Right lobe of liver (tissue), 6 donors: ENCODE results near the gene ZNF782. TPM values are rescaled to one million over a fixed set of nuclear protein-coding genes. Genes with fewer than 3 reads are reported as not detected.
"Not testable (repeated sequence)": the region's sequence is repeated elsewhere in the genome, so short reads cannot be mapped to it uniquely, and the experiment has no call there.

Experiments
- ATAC-seq, 4 donors: fragments of 200-7000 bp; cut with Tn5 transposase; one replicate each; pipeline ENCODE4 v1.9.1; 2020; ENCODE audit warnings: mild to moderate bottlenecking in 4 of 4, moderate library complexity in 4 of 4
- DNase-seq, 3 donors: peaks; one replicate each; pipeline ENCODE4 v3.0.0-alpha.2; 2020
- H3K27ac ChIP-seq, 3 donors: fragments of 200-600 bp; one replicate each; pipeline ENCODE4 v1.8.0; 2022
- H3K27me3 ChIP-seq, 2 donors: fragments of 200-600 bp; one replicate each; pipeline ENCODE4 v1.8.0; 2022
- H3K36me3 ChIP-seq, 4 donors: fragments of 200-600 bp; sonication (generic) in 1 of 4; one replicate each; pipeline versions ENCODE4 v1.5.1 to v1.8.0; 2017 to 2022; ENCODE audit warnings: control low read depth in 1 of 4
- H3K4me1 ChIP-seq, 4 donors: fragments of 200-600 bp; sonication (generic) in 1 of 4; one replicate each; pipeline versions ENCODE4 v1.5.1 to v1.8.0; 2017 to 2022; ENCODE audit warnings: control low read depth in 1 of 4
- H3K4me3 ChIP-seq, 3 donors: fragments of 200-600 bp; one replicate each; pipeline ENCODE4 v1.8.0; 2022
- H3K9me3 ChIP-seq, 4 donors: fragments of 200-600 bp; sonication (generic) in 1 of 4; one replicate each; pipeline versions ENCODE4 v1.5.1 to v1.8.0; 2017 to 2022; ENCODE audit warnings: control low read depth in 1 of 4
- CTCF ChIP-seq, 4 donors: fragments of 200-600 bp in 3 of 4; fragments of 450-650 bp in 1 of 4; IDR thresholded peaks; one replicate each; pipeline versions ENCODE4 v1.5.1 to v1.8.0; 2016 to 2022; ENCODE audit warnings: antibody characterized with exemption in 4 of 4, mild to moderate bottlenecking in 2 of 4
- POLR2A ChIP-seq: fragments of 450-650 bp; IDR thresholded peaks from one replicate; pipeline ENCODE4 v1.6.1; 2017; ENCODE audit warnings: antibody characterized with exemption, mild to moderate bottlenecking
- WGBS: methylation state at CpG from one replicate; pipeline ENCODE4 v1.1.6; 2018; ENCODE audit warnings: low coverage, low lambda C conversion rate; ENCODE audit not compliant: insufficient coverage; ENCODE audit errors: missing lambda C conversion rate; 5-methylcytosine and 5-hydroxymethylcytosine counted together
- intact Hi-C, 2 donors: fragments of 100-400 bp; cut with DNase I; formaldehyde crosslinking; loops; one replicate each; pipeline versions ENCODE4 v1.11.2 to v1.14.1; 2022
- total RNA-seq, 6 experiments: library from RNA; depleted of rRNA in 2 of 6; stranded (reverse); fragments of >200 nt in 2 of 6; fragmentation: NEBNext Ultra II Directional in 3 of 6; extraction: Animal tissue kit (Norgen Biotek cat#: 25700) in 3 of 6; gene quantifications; one replicate each; pipeline versions ENCODE4 v1.1.0 to v1.2.4, GENCODE V29; 2016 to 2023
- donor health status: DM: no; HTN: yes; CAD: no.
- donor health status: DM: no; HTN: no; CAD: no.
- donor health status: DM: no; HTN: no; CAD: no.
- donor health status: DM: no; HTN: yes; CAD: no.
- donor health status: DM: no; HTN: yes; CAD: no.

The ZNF782 gene
- total RNA-seq, 6 experiments from 2014 or later: 2.1 to 3.7 (median 3.0) TPM

- intact Hi-C loops: loop anchor here in 1 of 2 donors (10.0 kb wide), 1 partner anchor 528 kb away; no protein-coding TSS in a partner anchor
- ATAC-seq: no peak
- Histone ChIP-seq H3K27ac (no peak overlapping the region), H3K4me1 (no peaks in the 10 kb centered on the region), H3K9me3 (no peaks in the 10 kb centered on the region), H3K36me3 (no peaks in the 10 kb centered on the region), H3K4me3 (no peak overlapping the region), H3K27me3 (no peaks in the 10 kb centered on the region)
- no peak for TF ChIP-seq CTCF (IDR thresholded peaks at IDR 0.05)
- TF ChIP-seq POLR2A: no peak
- 83% methylated on average over 7 of the region's 7 CpGs for WGBS
- DNase-seq: no peak
Observed at GRCh38 chr9:96867079-96867804, 12.9 kb upstream of the ZNF782 start.

DNA sequence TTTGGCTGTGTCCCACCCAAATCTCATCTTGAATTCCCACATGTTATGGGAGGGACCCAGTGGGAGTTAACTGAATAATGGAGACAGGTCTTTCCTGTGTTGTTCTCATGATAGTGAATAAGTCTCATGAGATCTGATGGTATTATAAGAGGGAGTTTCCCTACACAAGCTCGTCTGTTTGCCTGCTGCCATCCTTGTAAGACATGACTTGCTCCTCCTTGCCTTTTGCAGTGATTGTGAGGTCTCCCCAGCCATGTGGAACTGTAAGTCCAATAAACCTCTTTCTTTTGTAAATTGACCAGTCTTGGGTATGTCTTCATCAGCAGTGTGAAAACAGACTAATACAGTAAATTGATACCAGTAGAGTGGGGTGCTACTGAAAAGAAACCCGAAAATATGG lies 10.9 kb upstream of the ZNF782 start:
- H3K4me1 ChIP-seq, ATAC-seq, DNase-seq, H3K4me3 ChIP-seq, H3K36me3 ChIP-seq, H3K27me3 ChIP-seq, H3K9me3 ChIP-seq, H3K27ac ChIP-seq: not testable (repeated sequence)
- intact Hi-C loops: loop anchor here in 1 of 2 donors (10.0 kb wide), 1 partner anchor 530 kb away; no protein-coding TSS in a partner anchor
- WGBS: 64% methylated on average over 2 of the region's 2 CpGs

DNA sequence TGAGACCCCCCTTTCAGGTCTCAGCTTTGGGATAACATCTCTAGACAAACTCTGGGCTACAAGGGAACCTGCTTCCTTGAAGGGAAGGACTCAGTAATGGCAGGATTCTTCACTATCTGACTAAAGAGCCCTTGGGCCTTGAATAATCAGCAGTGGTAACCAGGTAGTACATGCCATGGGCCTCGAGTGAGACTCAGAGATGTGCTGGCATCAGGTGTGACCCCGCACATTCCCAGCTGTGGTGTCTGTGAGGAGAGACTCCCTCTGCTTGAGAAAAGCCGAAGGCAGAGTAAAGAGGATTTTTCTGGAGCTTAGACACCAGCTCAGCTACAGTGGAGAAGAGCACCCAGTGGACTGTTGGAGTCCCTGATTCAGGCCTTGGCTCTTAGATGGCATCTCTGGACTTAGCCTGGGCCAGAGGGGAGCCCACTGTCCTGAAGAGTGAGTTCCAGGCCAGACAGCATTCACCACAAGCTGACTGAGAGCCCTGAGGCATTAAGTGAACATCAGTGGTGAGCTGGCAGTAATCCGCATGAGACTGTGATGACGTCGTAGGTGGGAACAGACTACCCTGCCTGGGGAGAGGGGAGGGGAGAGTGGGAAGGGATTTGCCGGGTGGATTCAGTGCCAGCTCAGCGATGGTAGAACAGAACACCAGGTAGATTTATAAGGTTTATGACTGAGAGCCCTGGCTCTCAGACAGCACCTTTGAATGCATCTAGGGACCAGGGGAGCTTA lies 5.3 kb upstream of the ZNF782 start:
- TF ChIP-seq POLR2A (no peak), CTCF (IDR thresholded peaks at IDR 0.05) (no peak)
- ATAC-seq (no peak), DNase-seq (no peak)
- Histone ChIP-seq H3K27ac (no peak overlapping the region), H3K9me3 (no peaks in the 10 kb centered on the region), H3K4me1 (peaks cover 0 to 20% (median 7%) of the 10 kb centered on the region in 4 donors), H3K27me3 (no peaks in the 10 kb centered on the region), H3K36me3 (no peaks in the 10 kb centered on the region), H3K4me3 (no peak overlapping the region)
- 73% methylated on average over 4 of the region's 8 CpGs for WGBS
- intact Hi-C loops: loop anchor here in 1 of 2 donors (10.0 kb wide), 1 partner anchor 535 kb away; no protein-coding TSS in a partner anchor

GRCh38 chr9:96858670-96859069 lies 4.4 kb upstream of the ZNF782 start:
- no peak for DNase-seq
- Histone ChIP-seq H3K9me3 (no peaks in the 10 kb centered on the region), H3K36me3 (no peaks in the 10 kb centered on the region), H3K4me1 (peaks cover 0 to 21% (median 7%) of the 10 kb centered on the region in 4 donors), H3K27me3 (no peaks in the 10 kb centered on the region), H3K4me3 (no peak overlapping the region), H3K27ac (no peak overlapping the region)
- TF ChIP-seq CTCF (IDR thresholded peaks at IDR 0.05): no peak
- no peak for TF ChIP-seq POLR2A
- WGBS: 87% methylated on average over 3 of the region's 8 CpGs
- ATAC-seq: no peak
- intact Hi-C loops: no loop called here

DNA sequence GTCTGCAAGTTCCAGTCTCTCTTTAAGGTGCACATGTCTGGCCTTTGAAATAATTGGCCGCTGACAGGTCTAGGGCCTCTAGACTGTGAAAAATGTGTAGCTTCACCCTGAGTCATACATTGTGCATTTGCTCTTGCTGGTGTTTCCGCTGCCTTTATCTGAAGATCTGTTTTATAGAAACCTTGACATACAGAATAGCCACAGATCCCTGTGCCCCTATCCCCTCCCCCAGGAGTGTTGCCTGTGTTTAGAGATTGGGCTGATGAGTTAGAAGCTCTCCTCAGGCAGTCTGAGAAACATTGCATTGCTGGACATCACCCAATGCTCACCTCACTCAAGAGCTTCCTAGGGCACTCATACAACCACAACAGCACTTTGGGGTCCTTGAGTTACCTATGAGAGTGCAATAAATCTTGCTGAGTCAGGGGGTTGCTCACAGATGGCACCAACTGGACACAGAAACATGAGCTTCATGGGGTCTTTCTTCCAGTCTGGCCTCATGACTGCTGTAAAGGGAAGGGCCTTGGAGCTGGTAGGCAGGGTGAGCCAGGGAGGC lies 3.8 kb upstream of the ZNF782 start:
- Histone ChIP-seq H3K4me1 (peaks cover 0 to 27% (median 9%) of the 10 kb centered on the region in 4 donors), H3K27me3 (no peaks in the 10 kb centered on the region), H3K9me3 (no peaks in the 10 kb centered on the region), H3K4me3 (no peak overlapping the region), H3K27ac (no peak overlapping the region), H3K36me3 (no peaks in the 10 kb centered on the region)
- no peak for TF ChIP-seq CTCF (IDR thresholded peaks at IDR 0.05)
- no peak for TF ChIP-seq POLR2A
- ATAC-seq (no peak), DNase-seq (no peak)
- 90% methylated on average over 1 of the region's 2 CpGs for WGBS
- intact Hi-C loops: no loop called here
